ENCODE results near the gene DLG1. TPM values are rescaled to one million over a fixed set of nuclear protein-coding genes. Genes with fewer than 3 reads are reported as not detected.

Gene DLG1
- polyA plus RNA-seq, 1 experiment, result 58.9 TPM

DNA sequence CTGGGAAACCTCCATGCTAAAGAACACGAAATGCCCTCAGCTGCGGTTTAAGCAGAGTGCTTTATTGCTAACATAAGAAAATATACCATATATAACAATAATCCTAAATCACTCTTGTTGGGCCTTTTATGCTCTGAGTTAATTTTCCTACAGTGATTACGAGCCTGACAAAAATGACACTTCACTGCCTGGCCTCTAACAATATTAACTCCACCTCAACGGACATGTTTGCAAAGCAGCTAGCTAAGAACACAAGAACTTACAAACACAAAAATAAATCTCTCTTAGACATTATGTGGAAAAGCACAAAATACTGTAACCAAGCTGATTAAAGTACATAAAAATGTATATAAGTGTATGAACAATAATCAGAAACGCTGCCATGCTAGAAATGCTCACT lies 40.7 kb downstream of the DLG1 start:
- Histone ChIP-seq H3K9me3 (ENCODE audit: control insufficient read depth, insufficient read depth, low read length) (no peaks in the 10 kb centered on the region), H3K27ac (ENCODE audit: low read depth, low read length) (no peak overlapping the region), H3K4me3 (ENCODE audit: low read depth, low read length) (no peak overlapping the region), H3K27me3 (ENCODE audit: control insufficient read depth, insufficient read depth, low read length) (no peaks in the 10 kb centered on the region)
- no peak for DNase-seq (ENCODE audit: low read depth, low spot score)
- TF ChIP-seq CTCF (IDR thresholded peaks at IDR 0.05; ENCODE audit: low read depth, low read length), result no peak
- ChIA-PET CTCF (interaction anchor here (0.6 to 3.9 kb wide), 42 partner anchors 8 to 342 kb away, joined by 3 to 74 read pairs (median 6); no protein-coding TSS in a partner anchor), POLR2A (no interaction called here)

GRCh38 chr3:197256836-197257444 lies 41.5 kb downstream of the DLG1 start:
- no peaks in the 10 kb centered on the region for H3K9me3 ChIP-seq (ENCODE audit: control insufficient read depth, insufficient read depth, low read length)
- POLR2A ChIA-PET, result no interaction called here
- H3K4me3 ChIP-seq (ENCODE audit: low read depth, low read length), result no peak overlapping the region
- no peaks in the 10 kb centered on the region for H3K27me3 ChIP-seq (ENCODE audit: control insufficient read depth, insufficient read depth, low read length)
- TF ChIP-seq CTCF (IDR thresholded peaks at IDR 0.05; ENCODE audit: low read depth, low read length), result peak; percentile 68
- no peak overlapping the region for H3K27ac ChIP-seq (ENCODE audit: low read depth, low read length)
- CTCF ChIA-PET, result interaction anchor here (0.5 to 3.9 kb wide), 54 partner anchors 8 to 343 kb away, joined by 3 to 74 read pairs (median 5); no protein-coding TSS in a partner anchor
- peak; percentile 24 for DNase-seq (ENCODE audit: low read depth, low spot score)

GRCh38 chr3:197256104-197256503 lies 42.3 kb downstream of the DLG1 start:
- no peak overlapping the region for H3K27ac ChIP-seq (ENCODE audit: low read depth, low read length)
- DNase-seq (ENCODE audit: low read depth, low spot score), result no peak
- no peak overlapping the region for H3K4me3 ChIP-seq (ENCODE audit: low read depth, low read length)
- ChIA-PET CTCF (interaction anchor here (0.7 to 3.9 kb wide), 31 partner anchors 7 to 344 kb away, joined by 3 to 74 read pairs (median 10); no protein-coding TSS in a partner anchor), POLR2A (no interaction called here)
- no peak for TF ChIP-seq CTCF (IDR thresholded peaks at IDR 0.05; ENCODE audit: low read depth, low read length)
- H3K9me3 ChIP-seq (ENCODE audit: control insufficient read depth, insufficient read depth, low read length), result no peaks in the 10 kb centered on the region
- no peaks in the 10 kb centered on the region for H3K27me3 ChIP-seq (ENCODE audit: control insufficient read depth, insufficient read depth, low read length)

GRCh38 chr3:197253238-197253947 lies 45.0 kb downstream of the DLG1 start:
- ChIA-PET POLR2A (no interaction called here), CTCF (interaction anchor here (1.2 kb wide), 1 partner anchor 27 kb away, joined by 3 read pairs; no protein-coding TSS in a partner anchor)
- DNase-seq (ENCODE audit: low read depth, low spot score), result no peak
- H3K4me3 ChIP-seq (ENCODE audit: low read depth, low read length), result no peak overlapping the region
- H3K27ac ChIP-seq (ENCODE audit: low read depth, low read length), result no peak overlapping the region
- TF ChIP-seq CTCF (IDR thresholded peaks at IDR 0.05; ENCODE audit: low read depth, low read length), result no peak
- peaks cover 9% of the 10 kb centered on the region for H3K9me3 ChIP-seq (ENCODE audit: control insufficient read depth, insufficient read depth, low read length)
- H3K27me3 ChIP-seq (ENCODE audit: control insufficient read depth, insufficient read depth, low read length), result no peaks in the 10 kb centered on the region

- Histone ChIP-seq H3K9me3 (ENCODE audit: control insufficient read depth, insufficient read depth, low read length) (peaks cover 17% of the 10 kb centered on the region), H3K4me3 (ENCODE audit: low read depth, low read length) (no peak overlapping the region), H3K27ac (ENCODE audit: low read depth, low read length) (no peak overlapping the region), H3K27me3 (ENCODE audit: control insufficient read depth, insufficient read depth, low read length) (no peaks in the 10 kb centered on the region)
- DNase-seq (ENCODE audit: low read depth, low spot score), result no peak
- TF ChIP-seq CTCF (IDR thresholded peaks at IDR 0.05; ENCODE audit: low read depth, low read length), result no peak
- CTCF ChIA-PET, result interaction anchor here (0.6 to 2.0 kb wide), 2 partner anchors 8 to 16 kb away, joined by 3 to 10 read pairs; no protein-coding TSS in a partner anchor
- POLR2A ChIA-PET, result no interaction called here
Measured at GRCh38 chr3:197249542-197249941, 48.9 kb downstream of the DLG1 start.

Measured in AG04450 (cell line).